ACC112 (cell line): Measurements from ENCODE around the gene PCMTD2.
"Not testable (repeated sequence)": the region's sequence is repeated elsewhere in the genome, so short reads cannot be mapped to it uniquely, and the experiment has no call there.

Experiments used
- H2AFZ ChIP-seq: fragments of 200-600 bp; sonication (generic); one replicate; pipeline ENCODE4 v1.6.0; 2017; ENCODE audit warnings: antibody characterized with exemption, low read length; ENCODE audit not compliant: unreplicated experiment
- H3K27ac ChIP-seq: fragments of 200-600 bp; sonication (generic); 2 replicates; pipeline ENCODE4 v1.5.1; 2014; ENCODE audit warnings: low read depth, mild to moderate bottlenecking, antibody characterized with exemption, low read length, moderate library complexity
- H3K27me3 ChIP-seq: fragments of 200-600 bp; sonication (generic); 2 replicates; pipeline ENCODE4 v1.6.1; 2014; ENCODE audit warnings: mild to moderate bottlenecking, antibody characterized with exemption, low read length, moderate library complexity, mixed read lengths; ENCODE audit not compliant: insufficient read depth
- H3K36me3 ChIP-seq: fragments of 200-600 bp; sonication (generic); 2 replicates; pipeline ENCODE4 v1.6.1; 2016; ENCODE audit warnings: mild to moderate bottlenecking, antibody characterized with exemption, low read length, moderate library complexity, mixed read lengths; ENCODE audit not compliant: insufficient read depth
- H3K4me1 ChIP-seq: fragments of 200-600 bp; sonication (generic); one replicate; pipeline ENCODE4 v1.6.1; 2016; ENCODE audit warnings: low read length, mixed read lengths; ENCODE audit not compliant: insufficient read depth, unreplicated experiment, control insufficient read depth
- H3K4me3 ChIP-seq: fragments of 200-600 bp; sonication (generic); 2 replicates; pipeline ENCODE4 v1.5.1; 2014; ENCODE audit warnings: mild to moderate bottlenecking, low read depth, low read length
- H3K79me2 ChIP-seq: fragments of 200-600 bp; sonication (generic); one replicate; pipeline ENCODE4 v1.6.0; 2016; ENCODE audit warnings: low read length; ENCODE audit not compliant: control insufficient read depth, unreplicated experiment, insufficient read depth

The PCMTD2 gene

DNA sequence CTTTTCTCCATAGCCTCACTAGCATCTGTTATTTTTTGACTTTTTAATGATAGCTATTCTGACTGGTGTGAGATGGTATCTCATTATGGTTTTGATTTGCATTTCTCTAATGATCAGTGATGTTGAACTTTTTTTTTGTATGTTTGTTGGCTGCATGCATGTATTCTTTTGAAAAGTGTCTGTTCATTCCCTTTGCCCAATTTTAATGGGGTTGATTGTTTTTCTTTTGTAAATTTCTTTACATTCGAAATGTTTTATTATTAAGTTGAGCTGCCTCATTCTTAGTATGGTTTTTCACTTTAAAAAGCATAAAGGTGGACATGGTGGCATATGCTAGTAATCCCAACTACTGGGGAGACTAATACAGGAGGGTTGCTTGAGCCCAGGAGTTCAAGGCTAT, 58.2 kb downstream of the PCMTD2 start:
- not testable (repeated sequence) for H3K4me1 ChIP-seq, H3K27ac ChIP-seq, H2AFZ ChIP-seq, H3K4me3 ChIP-seq, H3K27me3 ChIP-seq, H3K36me3 ChIP-seq, H3K79me2 ChIP-seq

DNA sequence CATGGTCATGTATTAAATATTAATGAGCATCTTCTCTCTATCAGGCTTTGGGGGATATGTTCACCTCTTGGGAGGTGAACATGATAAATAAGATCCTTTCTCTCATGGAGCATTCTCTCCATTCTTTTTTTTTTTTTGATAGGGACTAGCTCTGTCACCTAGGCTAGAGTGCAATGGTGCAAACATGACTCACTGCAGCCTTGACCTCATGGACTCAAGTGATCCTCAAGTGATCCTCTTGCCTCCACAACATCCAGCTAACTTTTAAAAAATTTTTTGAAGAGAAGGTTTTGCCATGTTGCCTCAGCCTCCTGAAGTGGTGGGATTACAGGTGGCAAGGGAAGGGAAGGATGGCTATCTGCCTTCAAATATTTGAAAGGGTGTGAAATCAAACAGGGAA, 59.8 kb downstream of the PCMTD2 start:
- H3K36me3 ChIP-seq, H2AFZ ChIP-seq, H3K27me3 ChIP-seq, H3K4me1 ChIP-seq, H3K4me3 ChIP-seq, H3K79me2 ChIP-seq, H3K27ac ChIP-seq: not testable (repeated sequence)

DNA sequence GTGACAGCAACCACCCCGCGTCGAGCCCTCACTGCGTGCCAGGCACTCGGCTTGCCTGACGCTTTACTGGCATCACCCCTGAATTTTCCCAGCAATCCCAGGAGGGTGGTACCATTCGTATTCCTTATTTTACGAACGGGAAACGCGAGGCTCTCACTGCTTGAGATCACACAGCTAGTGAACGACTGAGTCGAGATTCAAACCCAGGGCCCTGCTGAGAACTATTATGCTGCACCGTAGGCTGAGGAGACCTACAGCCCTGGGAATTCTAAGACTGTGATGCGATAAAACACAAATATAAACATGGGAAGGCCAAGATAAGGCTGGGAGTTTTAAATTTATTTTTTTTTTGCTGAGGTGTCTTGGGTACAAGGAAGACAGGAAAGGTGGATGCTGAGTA, 60.3 kb downstream of the PCMTD2 start:
- H3K27me3 ChIP-seq, H3K27ac ChIP-seq: not testable (repeated sequence)

DNA sequence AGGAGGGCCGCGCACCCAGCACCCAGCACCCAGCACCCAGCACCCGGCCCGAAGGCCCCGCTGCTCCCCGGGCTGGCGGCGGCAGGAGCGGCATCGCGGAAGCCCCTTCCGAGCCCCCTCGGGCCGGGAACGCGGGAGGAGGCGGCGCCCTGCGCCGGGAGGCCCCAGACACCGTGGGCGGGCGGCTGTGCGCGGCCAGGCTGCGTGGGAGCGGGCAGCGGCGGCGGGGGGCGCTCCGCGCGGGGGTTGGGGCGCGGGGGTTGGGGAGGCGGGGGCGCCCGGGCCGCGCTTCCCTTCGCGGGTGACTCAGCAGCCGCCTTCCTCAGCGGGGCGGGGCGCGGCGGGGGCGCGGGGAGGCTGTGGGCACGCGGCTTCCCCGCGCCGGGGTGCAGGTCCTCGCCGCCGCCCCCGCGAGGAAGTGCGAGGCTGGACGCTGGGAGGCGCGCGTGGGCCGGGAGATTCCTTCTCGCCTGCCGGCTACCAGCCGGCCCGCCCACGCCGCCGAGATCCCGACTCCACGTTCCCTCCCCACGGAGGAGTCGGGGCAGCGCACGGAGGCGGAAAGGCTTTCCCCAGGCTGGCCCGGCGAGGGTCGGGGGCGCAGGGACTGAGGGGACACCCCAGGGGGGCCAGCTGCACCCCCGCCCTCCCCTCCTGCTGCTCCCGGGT, 61.0 kb downstream of the PCMTD2 start:
- not testable (repeated sequence) for H3K27ac ChIP-seq, H3K4me1 ChIP-seq, H3K4me3 ChIP-seq, H3K36me3 ChIP-seq, H2AFZ ChIP-seq, H3K27me3 ChIP-seq, H3K79me2 ChIP-seq

More for the DNA sequence above, 60.3 kb downstream of the PCMTD2 start:
- not testable (repeated sequence) for H3K4me1 ChIP-seq, H2AFZ ChIP-seq, H3K4me3 ChIP-seq, H3K79me2 ChIP-seq, H3K36me3 ChIP-seq

DNA sequence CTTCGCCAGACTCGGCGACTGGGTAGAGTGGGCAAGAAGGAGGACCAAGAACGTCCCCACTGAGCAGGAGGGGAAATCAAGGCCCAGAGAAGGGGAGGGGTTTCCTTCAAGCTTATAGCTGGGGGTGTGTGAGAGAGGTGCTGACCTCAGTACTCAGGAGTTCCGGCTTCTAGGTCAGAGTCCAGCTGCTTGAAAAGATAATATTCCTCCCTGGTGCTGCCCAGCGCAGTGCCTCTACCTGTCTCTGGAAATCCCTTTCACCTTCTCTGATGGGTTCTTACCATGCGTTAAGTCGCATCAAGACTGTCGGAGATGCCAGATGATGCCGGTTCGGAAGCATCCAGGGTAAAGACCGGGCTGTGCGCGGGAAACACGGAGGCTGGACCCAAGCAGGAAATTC, 61.8 kb downstream of the PCMTD2 start:
- not testable (repeated sequence) for H3K36me3 ChIP-seq, H2AFZ ChIP-seq, H3K27ac ChIP-seq, H3K4me3 ChIP-seq, H3K79me2 ChIP-seq, H3K27me3 ChIP-seq, H3K4me1 ChIP-seq

DNA sequence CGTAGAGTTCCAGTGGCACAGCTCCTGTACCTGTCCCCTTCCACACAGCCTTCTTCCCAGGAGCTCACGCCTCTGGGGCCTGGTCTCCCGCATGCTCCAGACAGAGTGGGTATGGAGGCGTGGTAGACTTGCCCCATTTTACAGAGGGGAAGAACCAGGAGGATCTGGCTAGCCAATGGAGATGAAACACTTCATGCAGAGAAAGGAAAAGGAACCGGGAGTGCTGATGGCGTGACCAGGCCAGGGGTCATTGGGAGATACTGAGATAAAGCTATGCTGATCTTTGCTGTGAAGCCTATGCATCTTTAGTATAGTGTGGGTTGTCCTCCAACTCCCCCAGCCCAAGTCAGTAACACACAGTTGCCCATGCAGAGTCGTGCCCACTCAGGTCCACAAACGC, 62.5 kb downstream of the PCMTD2 start:
- not testable (repeated sequence) for H3K4me3 ChIP-seq, H3K36me3 ChIP-seq, H3K27ac ChIP-seq, H3K27me3 ChIP-seq, H2AFZ ChIP-seq, H3K79me2 ChIP-seq, H3K4me1 ChIP-seq

DNA sequence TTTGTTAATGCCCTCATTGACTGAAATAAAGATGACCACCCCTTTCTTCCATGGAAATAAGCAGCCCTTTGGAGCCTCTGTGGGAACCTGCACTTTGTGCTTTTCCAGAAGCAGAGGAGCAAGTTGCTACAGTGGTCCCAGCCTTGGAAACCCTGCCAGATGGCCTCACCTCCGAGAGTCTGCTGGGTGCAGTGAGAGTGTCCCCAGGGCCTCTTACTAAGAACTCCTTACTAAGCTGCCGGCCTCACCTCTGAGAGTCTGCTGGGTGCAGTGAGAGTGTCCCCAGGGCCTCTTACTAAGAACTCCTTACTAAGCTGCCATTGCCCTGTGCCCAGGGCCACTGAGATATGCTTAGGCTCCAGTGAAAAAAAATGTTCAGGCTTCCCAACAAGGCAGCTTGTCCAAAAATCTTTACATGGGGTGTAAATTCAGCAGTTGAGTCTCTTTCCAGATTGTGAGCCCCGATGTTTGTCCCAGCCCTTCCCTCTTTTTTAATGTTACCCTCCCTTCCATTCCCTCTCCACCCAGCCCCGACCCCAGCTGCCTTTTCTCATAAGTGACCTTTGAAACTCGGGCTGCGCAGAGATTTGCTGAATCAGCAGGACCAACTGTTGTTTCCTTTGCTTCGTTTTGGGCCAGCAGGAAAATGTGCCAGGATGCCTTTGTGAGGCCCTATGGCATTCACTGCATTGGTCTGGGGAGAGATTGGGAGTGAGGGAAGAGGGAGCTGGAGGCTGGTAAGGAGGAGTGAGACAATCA, 66.7 kb downstream of the PCMTD2 start:
- H3K36me3 ChIP-seq, H3K27ac ChIP-seq, H3K79me2 ChIP-seq, H3K27me3 ChIP-seq, H3K4me3 ChIP-seq, H3K4me1 ChIP-seq, H2AFZ ChIP-seq: not testable (repeated sequence)
